ENCODE measurements around the gene SCEL.
"Not testable (repeated sequence)": the region's sequence is repeated elsewhere in the genome, so short reads cannot be mapped to it uniquely, and the experiment has no call there.

The SCEL gene

DNA sequence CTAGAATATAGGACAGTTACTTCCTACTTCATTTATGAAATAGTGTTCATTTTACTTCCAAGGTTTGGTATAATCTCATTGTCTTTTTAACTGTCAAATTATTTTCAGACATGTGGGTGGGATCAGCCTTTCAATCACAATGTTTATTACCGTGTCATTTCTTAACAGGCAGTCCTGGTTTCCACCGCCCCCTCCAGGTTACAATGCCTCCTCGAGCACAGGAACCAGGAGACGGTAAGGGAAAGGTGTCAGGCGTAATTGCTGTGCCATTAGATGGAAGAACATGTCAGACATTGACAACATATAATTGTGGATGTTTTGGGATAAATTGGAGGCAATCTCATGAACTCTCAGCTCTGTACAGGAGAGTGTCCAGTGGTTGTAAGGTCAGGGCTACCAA lies 36.5 kb downstream of the SCEL start:
- DNase-seq: no peak

DNA sequence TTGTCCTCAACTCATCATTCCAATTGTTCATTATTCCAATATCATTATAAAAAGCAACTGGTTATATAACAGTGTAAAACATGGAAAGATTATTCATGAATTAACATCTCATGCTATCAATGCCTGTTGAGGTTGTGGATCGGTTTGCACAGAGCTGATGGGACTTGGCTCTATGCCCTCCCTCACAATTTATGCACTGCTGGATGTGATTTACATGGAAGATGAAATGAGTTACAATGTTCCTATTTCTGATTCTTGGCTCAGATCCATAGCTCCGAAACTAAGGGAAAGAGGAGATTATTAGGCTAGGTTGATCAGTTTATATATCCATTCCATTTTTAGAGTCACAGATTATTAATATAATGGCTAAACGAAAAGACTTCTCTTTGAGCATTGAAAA lies 38.6 kb downstream of the SCEL start:
- DNase-seq: no peak

DNA sequence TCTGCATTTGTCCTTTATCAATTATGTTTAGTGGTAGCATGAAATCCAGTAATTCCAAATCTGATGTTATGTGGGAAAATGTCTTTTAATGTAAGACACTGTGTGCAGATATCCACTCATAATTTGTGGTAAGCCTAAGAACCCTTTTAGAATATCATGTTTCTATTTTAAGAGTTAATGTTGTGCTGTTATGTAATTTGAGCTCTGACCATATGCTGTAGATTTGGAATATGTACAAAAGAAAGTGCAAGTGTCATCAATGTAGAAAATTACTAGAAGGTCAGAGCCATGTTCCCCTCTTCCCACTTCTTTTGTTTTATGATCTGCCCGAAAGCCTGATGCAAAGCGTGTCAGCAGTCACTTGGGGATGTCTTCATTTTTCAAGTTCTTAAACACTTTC lies 44.5 kb downstream of the SCEL start:
- no peak for DNase-seq

DNA sequence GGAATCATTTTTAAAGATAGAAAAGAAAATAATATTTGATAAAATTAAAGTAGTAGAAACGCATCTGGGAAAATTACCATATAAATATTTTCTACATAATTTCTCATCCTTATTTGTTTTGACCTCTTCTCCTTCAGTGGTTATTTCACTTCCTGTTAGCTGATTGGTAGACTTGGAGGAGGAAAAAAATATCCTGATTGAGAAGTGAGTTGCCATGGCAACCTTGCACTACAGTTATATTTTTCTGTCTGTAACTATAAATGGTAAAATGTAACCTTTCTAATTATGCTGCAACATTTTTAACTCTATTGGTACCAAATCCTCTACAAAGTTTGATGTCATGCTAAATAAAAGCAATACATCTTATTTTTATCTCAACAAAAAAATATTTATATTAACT lies 45.2 kb downstream of the SCEL start:
- DNase-seq: no peak

DNA sequence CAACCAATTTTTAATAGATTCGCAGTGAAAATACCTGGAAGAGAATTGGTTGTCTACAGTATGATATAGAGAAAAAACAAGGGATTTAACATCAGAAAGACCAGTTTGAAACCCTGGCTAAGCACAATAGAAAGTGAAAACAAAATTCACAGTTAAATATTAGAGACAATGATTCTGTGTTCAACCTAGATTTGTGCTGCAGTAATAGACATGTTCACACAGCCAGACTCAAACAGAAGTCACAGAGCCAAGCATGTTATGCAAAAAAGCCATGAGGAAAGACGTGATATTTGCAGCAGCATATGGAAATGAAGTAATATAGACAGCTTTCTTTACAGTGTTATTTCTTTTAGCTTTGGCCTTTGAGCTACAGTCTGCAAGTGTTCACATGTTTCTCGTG lies 48.1 kb downstream of the SCEL start:
- DNase-seq: no peak

DNA sequence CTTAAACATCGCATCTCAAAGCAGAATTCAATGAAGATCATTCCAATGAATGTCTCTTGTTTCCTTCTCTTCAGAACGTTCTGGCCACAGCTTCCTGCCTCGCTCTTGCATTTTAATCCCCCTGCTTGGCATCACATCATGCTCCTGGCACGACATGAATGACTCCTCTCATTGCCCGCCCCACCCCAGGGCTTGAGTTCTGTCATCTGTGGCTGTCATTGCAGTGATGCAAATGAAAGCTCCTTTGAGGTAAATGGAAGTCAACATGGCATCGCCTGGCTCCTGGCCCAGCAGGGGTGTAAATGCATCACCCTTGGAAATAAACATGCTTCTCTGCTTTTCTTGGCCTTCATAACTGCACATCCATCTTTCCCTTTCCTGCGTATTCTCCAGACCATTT lies 48.6 kb downstream of the SCEL start:
- no peak for DNase-seq

DNA sequence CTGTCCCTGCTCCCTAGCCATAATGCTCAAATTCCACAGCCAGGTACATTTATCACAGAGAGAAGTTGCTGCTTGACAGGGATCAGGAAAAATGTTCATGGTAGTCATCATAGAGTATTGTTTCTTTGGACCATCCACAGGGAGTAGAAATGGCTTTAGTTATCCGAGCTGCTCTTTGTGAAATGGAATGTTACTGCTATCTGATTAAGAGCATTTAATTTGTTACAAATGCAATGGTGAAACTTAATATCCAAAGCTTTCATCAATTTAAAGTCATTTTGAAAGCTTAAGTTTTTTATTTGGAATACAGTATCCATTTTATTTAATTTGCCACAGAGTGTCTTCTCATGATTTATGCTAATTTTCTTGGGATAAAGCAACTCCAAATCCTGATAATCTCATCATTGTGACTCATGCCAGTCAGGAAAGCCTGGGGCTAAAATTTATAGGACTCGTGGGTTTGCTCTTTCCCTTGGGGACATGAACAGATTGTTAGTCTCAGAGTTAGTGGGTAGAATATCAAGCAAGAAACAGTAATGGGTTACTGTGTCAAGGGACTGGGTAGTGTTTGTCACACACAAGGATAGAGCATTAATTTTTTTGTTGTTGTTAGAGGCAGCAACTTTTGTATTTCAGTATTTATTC lies 59.8 kb downstream of the SCEL start:
- no peak for DNase-seq

DNA sequence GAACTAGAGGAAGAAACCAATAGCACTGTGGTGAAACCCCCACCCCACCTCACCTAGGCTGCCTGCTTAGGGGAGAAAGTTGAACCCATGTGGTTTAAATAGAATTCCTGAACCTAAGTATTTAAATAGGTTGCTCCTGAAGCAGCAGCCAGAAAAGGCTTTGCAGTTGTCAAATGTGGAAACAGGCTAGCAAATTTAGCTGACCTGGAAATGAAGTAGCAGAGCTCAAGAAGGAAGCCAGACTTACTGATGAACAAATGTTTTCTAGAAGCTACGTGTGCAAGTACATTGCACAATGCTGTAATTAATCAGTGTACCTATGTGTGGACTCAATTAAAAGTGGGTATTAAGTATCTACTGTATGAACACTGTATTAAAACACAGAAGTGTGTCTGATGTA lies 61.3 kb downstream of the SCEL start:
- DNase-seq: no peak

DNA sequence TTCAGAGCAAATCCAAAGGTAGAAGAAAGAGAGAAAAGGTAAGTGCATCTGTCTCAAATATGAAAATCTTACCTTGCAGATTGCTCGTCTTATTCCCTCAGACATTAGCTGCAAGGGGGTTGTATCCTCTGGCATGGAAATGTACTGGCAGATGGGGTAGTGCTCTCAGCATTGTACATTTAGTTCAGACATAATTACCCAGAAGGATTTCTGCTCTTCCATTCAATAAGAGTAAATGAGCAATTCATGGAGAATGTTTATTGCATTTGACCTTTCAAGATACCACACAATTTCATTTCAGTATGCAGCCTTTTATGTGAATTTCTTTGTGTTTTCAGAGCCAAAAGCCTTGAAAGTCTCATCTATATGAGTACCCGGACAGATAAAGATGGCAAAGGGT lies 63.8 kb downstream of the SCEL start:
- no peak for DNase-seq

DNA sequence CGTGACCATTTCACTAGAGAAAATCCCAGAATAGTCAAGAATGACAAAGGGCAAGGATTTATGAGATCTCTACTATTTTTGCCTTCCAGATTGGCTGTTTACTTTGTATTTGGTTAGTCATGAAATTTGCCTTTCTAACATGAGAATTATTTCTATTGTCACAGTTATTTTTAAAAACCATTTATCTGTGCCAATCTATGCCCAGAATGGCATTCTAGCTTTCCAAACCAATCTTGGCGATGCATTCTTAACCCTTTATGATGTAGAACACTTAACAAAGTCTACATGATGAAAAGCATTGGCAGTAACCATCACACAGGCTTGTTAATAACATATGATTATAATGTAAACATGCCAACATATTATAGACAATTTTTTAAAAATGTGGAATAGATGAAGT lies 65.2 kb downstream of the SCEL start:
- DNase-seq: no peak

DNA sequence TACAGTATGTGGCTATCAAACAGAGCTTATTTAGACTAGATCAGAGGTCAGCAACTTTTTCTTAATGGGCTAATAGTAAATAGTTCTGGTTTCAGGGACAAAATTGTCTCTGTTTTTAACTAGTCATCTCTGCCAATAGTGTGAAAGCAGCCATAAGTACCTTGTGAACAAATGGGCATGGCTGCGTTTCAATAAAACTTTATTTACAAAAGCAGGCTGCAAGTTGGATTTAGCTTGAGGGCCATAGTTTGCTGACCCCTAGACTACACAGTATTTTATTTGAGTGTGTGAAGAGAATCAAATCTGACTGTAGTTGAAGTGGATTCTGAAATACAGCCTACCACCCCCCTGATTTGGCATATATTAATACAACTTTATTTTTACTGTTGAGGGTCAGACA lies 75.6 kb downstream of the SCEL start:
- DNase-seq: no peak

DNA sequence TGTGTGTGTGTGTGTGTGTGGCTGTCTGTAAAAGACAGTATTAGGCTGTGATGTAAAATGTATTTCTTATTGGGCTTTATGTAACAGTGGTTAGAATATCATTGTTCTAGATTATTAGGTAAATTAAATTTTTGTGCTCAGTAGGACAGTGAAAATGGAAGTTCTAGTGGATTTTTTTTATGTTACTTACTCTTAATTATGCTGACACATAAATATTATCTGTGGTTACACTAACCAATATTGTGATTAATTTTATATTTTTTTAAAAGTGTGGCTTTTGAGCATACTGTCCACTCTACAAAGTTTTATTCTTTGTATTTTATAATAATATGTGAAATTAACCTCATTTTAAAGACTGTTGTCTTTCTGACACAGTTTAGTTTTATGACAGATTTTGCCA lies 80.5 kb downstream of the SCEL start:
- no peak for DNase-seq

DNA sequence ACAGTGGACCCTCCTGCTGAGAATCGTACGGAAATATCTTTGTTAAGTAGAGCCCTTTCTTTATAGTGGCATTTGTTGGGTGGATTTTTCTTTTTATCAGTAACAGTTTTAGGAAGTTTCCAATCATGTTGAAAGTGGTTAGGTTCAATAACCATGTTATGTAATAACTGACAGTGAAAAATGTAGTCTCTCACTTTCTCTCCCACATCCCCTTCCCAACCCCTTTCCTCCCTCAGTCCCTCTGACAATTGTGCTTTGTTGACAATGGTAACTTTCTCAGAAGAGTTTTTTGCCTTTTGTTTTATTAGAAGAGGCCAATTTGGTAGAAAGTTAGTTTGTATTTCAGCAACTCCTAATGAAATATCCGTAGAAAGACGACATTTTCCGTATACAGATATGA lies 84.1 kb downstream of the SCEL start:
- DNase-seq: no peak

DNA sequence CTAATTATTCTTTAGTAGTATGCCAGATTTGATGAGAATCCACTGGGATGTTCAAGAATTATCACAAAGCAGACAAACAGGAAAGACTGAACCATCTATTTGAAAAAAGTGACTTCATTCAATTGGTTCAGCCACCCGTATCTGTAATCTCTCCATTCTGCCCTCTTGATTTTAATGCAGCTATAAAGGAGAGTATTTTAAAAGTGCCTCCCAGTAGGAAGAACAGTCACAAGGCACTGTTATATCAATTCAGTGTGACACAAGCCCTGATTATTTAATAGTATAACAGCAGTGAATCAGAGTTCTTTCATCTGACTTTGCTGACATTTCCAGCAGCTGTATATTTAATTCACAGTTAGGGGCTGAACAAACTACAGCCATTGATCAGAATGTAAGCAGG lies 84.6 kb downstream of the SCEL start:
- no peak for DNase-seq

DNA sequence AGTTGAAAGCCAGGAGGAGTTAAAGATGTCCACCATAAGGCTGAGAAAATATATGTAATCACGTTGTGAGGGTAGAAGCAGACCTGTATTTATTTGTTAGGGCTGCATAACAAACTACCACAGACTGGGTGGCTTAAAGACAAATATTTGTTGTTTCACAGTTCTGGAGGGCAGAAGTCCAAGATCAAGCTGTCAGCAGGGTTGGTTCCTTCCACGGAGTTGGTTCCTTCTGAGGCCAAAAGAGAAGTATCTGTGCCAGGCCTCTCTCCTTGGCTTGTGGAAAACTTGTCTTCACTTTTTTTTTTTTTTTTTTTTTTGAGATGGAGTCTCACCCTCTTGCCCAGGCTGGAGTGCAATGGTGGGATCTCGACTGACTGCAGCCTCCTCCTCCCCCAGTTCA lies 88.3 kb downstream of the SCEL start:
- no peak for DNase-seq

DNA sequence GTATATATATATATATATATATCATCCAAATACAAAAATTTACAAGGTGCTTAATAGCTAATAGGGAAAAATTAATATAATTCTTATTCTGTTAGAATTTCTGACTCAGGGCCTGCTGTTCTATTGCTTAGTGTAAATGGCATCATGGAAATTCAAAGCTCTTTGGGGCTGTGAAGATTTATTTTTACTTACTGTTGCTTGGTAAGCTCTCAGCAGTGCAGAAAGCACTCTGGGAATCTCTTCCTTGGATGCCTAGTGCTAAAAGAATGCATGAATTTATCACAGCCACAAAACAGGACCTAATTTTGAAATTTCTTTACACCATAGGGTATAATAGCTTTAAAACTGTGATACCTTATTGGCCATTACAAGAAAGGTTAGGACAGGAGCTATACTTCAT lies 92.7 kb downstream of the SCEL start:
- no peak for DNase-seq

DNA sequence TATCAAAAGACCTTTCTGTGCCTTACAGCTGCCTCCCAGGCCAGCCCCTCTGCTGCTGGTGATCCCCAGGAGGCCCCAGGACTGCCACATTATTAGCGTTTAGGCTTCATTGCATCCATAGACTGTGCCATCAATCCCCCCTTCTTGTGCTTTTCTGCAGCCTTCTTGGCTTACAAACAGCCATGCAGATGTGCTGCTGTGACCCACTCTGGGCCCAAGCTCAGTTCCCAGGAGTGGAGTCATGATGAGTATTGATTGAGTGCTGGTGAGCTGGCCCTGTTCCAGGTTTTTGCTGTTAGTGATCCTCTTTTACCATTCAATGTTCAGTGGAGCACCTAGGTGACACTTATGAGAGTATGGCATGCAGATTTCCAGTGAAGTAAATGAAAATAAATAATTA lies 102.1 kb downstream of the SCEL start:
- DNase-seq: no peak

DNA sequence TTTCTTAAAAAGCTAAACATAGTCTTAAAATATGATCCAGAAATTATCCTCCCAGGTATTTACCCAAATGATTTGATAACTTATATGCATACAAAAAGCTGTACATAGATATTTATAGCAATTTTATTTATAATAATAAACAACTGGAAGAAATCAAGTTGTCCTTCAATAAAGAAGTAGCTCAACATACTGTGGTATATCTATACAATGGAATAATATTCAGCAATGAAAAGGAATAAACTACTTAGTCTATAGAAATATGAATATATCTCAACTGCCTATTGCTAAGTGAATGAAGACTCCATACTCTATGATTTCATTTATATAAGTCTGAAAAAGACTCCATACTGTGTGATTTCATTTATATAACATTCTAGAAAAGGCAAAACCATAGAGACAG lies 114.9 kb downstream of the SCEL start:
- DNase-seq: no peak

DNA sequence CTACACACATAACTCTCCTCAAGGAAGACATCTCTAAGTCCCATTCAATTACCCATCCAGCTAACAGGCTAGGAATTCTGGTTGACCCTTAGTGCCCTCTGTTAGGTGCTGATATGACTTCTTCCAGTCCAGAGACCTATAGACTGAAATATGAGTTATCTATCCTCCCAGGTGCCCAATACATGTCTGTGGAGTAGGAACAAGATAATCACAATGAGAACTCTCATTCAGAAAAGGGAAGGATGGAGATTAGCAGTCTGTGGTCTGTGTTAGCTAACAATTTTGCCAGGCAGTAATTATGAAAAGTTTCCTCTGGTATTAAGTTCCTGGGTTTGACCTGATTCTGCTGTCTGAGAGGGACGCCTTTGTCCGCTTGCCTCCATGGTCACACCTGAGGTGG lies 117.8 kb downstream of the SCEL start:
- no peak for DNase-seq

DNA sequence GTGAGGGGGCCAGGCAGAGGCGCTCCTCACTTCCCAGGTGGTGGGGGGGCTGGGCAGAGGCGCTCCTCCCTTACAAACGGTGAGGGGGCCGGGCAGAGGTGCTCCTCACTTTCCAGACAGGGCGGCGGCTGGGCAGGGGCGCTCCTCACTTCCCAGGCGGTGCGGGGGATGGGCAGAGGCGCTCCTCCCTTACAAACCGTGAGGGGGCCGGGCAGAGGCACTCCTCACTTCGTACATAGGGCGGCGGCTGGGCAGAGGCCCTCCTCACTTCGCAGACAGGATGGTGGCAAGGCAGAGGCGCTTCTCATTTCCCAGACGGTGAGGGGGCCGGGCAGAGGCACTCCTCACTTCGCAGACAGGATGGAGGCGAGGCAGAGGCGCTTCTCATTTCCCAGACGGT lies 124.5 kb downstream of the SCEL start:
- not testable (repeated sequence) for DNase-seq

DNA sequence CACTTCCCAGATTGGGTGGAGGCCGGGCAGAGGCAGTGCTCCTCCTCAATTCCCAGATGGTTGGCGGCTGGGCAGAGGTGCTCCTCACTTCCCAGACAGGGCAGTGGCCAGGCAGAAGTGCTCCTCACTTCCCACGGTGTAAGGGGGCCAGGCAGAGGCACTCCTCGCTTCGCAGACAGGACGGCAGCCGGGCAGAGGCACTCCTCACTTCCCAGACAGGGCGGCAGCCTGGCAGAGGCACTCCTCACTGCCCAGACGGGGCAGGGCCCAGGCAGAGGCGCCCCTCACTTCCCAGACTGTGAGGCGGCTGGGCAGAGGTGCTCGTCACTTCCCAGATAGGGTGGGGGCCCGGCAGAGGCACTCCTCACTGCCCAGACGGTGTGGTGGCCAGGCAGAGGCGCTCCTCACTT lies 125.3 kb downstream of the SCEL start:
- no peak for DNase-seq

DNA sequence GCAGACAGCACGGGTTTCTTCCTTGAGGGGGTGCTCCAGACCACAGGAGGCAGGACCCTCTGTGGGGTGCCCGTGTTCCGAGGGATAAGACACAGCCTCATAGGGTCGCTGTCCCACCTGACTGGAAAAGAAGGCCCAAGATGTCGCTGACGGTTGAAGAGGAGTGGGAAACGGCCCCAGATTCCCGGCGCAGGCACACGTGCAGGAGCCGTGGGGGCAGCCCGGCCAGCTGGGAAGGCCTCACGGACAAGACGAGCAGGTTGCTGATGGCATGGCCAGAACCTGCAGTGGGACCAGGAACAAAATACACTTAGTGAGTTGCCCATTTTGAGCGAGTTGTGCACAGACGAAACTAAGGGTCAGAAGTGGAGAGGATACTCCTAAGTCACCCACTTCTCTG lies 126.8 kb downstream of the SCEL start:
- not testable (repeated sequence) for DNase-seq

DNA sequence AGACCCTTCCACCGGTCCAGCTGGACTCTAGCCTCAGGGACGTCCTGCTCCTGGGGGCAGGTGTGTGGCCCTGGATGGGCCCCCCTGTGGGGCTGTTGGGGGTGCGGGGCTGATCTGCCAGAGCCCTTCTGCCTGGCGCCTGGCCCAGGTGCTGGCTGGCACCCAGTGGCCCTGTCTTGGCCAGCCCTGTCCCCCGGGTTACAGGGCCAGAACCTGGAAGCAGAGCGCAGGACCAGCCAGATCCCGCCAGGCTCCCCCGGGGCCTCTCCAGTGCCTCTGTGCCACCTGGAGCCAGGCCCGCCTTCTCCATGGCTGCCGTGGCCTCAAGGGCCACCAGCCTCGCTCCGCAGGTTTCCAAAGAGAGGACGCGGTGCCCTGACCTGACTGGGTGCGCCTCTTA lies 127.3 kb downstream of the SCEL start:
- not testable (repeated sequence) for DNase-seq

DNA sequence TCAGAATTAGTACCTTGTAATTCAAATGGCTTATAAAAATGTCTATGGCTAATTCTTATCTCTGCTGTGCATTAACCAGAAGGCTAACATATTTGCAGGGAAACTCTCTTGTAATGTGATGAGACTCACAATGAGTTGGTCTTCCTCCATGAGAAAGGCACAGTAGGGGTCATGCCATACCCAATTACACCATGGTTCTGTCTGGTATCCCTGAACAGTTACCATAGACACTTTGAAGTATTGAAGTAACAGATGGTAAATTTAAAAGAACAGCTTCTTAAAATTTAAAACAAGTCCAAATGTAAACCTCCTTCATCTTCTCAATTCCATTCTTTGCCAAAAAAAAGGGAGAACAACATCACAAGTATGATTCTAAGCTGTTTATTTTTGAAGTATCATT lies 139.3 kb downstream of the SCEL start:
- DNase-seq: no peak

DNA sequence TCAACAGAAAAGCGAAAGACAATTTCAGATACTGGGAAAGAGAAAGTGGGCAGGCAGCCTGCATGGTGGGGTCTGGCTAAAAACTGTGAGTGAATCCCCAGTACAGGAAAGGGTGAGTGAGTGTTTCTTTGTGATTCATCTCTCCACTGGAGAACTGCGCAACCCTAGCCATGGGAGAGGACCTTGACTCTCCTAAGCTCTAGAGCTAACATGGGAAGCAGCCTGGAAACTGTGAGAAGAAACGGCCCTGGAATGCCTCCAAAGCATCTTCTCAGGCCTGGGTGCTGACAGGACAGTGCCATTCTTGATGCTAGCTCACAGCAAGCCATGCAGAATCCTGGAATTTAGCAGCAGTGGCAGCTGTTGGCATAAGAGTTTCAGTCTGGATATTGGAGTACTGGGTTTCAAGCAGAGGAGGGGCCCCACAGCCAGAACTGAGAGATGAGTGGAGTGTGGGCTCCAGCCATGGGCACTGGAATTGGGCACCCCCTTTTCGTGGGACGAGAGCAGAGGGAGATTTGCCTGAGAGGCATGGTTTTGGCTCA lies 143.3 kb downstream of the SCEL start:
- DNase-seq: no peak

DNA sequence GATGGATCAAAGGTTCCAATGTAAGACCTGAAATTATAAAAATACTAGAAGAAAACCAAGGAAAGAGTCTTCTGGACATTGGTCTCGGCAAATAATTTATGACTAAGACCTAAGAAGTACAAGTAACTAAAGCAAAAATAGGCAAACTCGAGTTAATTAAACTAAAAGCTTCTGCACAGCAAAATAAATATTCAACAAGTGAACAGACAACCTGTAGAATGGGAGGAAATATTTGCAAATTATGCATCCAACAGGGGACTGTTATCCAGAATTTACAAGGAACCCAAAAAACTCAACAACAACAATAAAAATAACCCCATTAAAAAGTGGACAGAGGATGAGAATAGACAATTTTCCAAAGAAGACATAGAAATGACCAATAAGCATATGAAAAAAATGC lies 152.3 kb downstream of the SCEL start:
- no peak for DNase-seq

Data from stimulated activated CD4-positive, alpha-beta T cell treated with anti-CD3 and anti-CD28 coated beads, Interleukin-12 subunit alpha, Interleukin-12 subunit beta, amount 100 ng/mL, for 4 hours (primary cell).